Large intestine (tissue), 3 donors: ENCODE measurements around the gene NSUN6. TPM values are rescaled to one million over a fixed set of nuclear protein-coding genes. Genes with fewer than 3 reads are reported as not detected.
A peak's percentile ranks its signal among the peaks of the same experiment; 100 is the strongest.

Experiments used
- DNase-seq, 2 donors: peaks; one replicate each; pipeline versions ENCODE4 v3.0.0 to v3.0.0-alpha.2; 2013
- H3K27ac ChIP-seq: one replicate; pipeline ENCODE4 v1.5.1; 2013; ENCODE audit warnings: low read length
- H3K27me3 ChIP-seq: 2 replicates; pipeline ENCODE4 v1.6.1; 2013; ENCODE audit warnings: low read length; ENCODE audit not compliant: control insufficient read depth, insufficient read depth
- H3K36me3 ChIP-seq: 2 replicates; pipeline ENCODE4 v1.6.1; 2013; ENCODE audit warnings: low read length; ENCODE audit not compliant: control insufficient read depth, insufficient read depth
- H3K4me1 ChIP-seq: one replicate; pipeline ENCODE4 v1.6.1; 2013; ENCODE audit warnings: low read length; ENCODE audit not compliant: control insufficient read depth, insufficient read depth
- H3K4me3 ChIP-seq: one replicate; pipeline ENCODE4 v1.5.1; 2013; ENCODE audit warnings: low read length
- H3K9me3 ChIP-seq: one replicate; pipeline ENCODE4 v1.6.1; 2013; ENCODE audit warnings: mild to moderate bottlenecking, low read depth, low read length, moderate library complexity; ENCODE audit not compliant: control insufficient read depth
- WGBS: methylation state at CpG from one replicate; pipeline ENCODE4 v1.1.5; 2013; ENCODE audit warnings: low lambda C conversion rate; ENCODE audit not compliant: insufficient coverage; 5-methylcytosine and 5-hydroxymethylcytosine counted together
- polyA plus RNA-seq: library from polyadenylated mRNA; unstranded; fragments of 120-200 nt; gene quantifications from one replicate; pipeline ENCODE4 v1.2.1, GENCODE V29; 2013

The NSUN6 gene
- polyA plus RNA-seq, 1 donor: 30.8 TPM

DNA sequence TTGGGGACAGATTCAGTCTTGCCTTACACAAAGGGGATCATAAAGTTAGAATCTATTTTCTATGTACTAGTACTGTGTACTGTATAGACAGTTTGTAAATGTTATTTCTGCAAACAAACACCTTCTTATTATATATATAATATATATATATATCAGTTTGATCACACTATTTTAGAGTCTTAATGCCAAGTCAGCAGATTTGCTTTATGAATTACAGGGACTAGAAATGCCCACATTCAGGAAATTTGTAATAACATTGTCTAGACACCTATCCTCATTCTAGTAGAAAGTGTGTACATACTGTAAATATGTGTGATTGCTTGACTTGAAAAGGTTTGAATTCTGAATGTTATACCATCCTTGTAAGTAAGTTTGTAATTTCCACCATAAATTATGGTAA lies 111.2 kb downstream of the NSUN6 start:
- H3K4me3 ChIP-seq: no peak overlapping the region
- H3K9me3 ChIP-seq: no peaks in the 10 kb centered on the region
- H3K27ac ChIP-seq: no peak overlapping the region
- peaks cover 37% of the 10 kb centered on the region for H3K36me3 ChIP-seq
- H3K27me3 ChIP-seq: no peaks in the 10 kb centered on the region
- H3K4me1 ChIP-seq: no peaks in the 10 kb centered on the region
- no peak for DNase-seq

GRCh38 chr10:18539335-18539734 lies 112.1 kb downstream of the NSUN6 start:
- 97% methylated on average over 11 of the region's 22 CpGs for WGBS
- H3K27me3 ChIP-seq: no peaks in the 10 kb centered on the region
- no peak overlapping the region for H3K4me3 ChIP-seq
- H3K9me3 ChIP-seq: no peaks in the 10 kb centered on the region
- peaks cover 33% of the 10 kb centered on the region for H3K36me3 ChIP-seq
- DNase-seq: no peak
- no peaks in the 10 kb centered on the region for H3K4me1 ChIP-seq
- no peak overlapping the region for H3K27ac ChIP-seq

- no CpG with 5 or more reads among the region's 5 CpGs for WGBS
- peaks cover 30% of the 10 kb centered on the region for H3K36me3 ChIP-seq
- no peaks in the 10 kb centered on the region for H3K27me3 ChIP-seq
- no peak overlapping the region for H3K4me3 ChIP-seq
- H3K9me3 ChIP-seq: peaks cover 2% of the 10 kb centered on the region
- H3K27ac ChIP-seq: no peak overlapping the region
- H3K4me1 ChIP-seq: no peaks in the 10 kb centered on the region
- no peak for DNase-seq
These were observed 117.5 kb downstream of the NSUN6 start for GRCh38 chr10:18533896-18534295.

GRCh38 chr10:18532881-18533535 lies 118.4 kb downstream of the NSUN6 start:
- no CpG with 5 or more reads among the region's 7 CpGs for WGBS

GRCh38 chr10:18528292-18528691 lies 123.1 kb downstream of the NSUN6 start:
- whole genome bisulfite sequencing: no CpG with 5 or more reads among the region's 3 CpGs
- Histone ChIP-seq H3K4me1 (no peaks in the 10 kb centered on the region), H3K27me3 (no peaks in the 10 kb centered on the region), H3K27ac (no peak overlapping the region), H3K36me3 (peaks cover 15% of the 10 kb centered on the region), H3K9me3 (peaks cover 2% of the 10 kb centered on the region), H3K4me3 (no peak overlapping the region)
- DNase-seq: no peak

More at GRCh38 chr10:18532881-18533535, 118.4 kb downstream of the NSUN6 start:
- H3K4me3 ChIP-seq: no peak overlapping the region
- no peaks in the 10 kb centered on the region for H3K4me1 ChIP-seq
- H3K36me3 ChIP-seq: peaks cover 23% of the 10 kb centered on the region
- peaks cover 2% of the 10 kb centered on the region for H3K9me3 ChIP-seq
- DNase-seq: no peak
- H3K27me3 ChIP-seq: no peaks in the 10 kb centered on the region
- H3K27ac ChIP-seq: no peak overlapping the region

DNA sequence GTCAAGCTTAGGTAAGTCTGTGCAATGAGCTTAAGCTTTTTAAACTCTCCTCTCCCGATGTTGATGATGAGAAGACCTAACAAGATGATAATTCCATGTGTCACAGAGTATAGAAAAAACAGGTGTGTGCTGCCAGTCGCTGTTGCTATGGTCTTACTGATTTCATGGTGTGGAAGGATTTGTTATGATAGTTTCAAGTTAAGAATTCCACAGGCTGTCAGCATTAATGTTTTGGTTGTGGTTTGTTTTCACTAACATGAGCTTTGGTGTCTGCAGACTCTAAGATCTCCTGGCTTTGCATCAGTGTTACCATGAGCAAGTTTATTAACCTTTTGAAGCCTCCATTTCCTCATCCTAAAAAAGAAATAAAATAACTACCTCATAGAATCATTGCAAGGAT lies 123.7 kb downstream of the NSUN6 start:
- no peak overlapping the region for H3K4me3 ChIP-seq
- H3K36me3 ChIP-seq: peaks cover 15% of the 10 kb centered on the region
- peaks cover 2% of the 10 kb centered on the region for H3K9me3 ChIP-seq
- no peaks in the 10 kb centered on the region for H3K4me1 ChIP-seq
- H3K27me3 ChIP-seq: no peaks in the 10 kb centered on the region
- DNase-seq: no peak
- H3K27ac ChIP-seq: no peak overlapping the region
- WGBS: 88% methylated on average over 1 of the region's 2 CpGs

DNA sequence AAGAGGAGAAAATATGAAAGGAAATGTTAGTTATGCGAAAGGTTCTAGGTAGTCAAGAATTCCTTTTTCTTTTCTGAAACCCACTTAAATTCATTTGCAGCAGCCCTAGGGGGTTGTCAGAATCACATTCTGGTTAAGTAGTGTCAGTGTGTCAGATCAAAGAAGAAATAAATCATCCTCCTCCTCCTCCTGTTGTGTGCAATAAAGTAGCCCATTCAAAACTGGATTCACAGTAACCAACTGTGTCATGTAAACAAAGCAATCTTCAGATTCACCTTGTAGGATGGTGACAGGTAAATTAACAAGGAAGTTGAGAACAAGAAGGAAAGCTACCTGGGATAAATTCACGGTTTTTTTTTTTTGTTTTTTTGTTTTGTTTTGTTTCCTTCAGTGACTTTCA lies 127.5 kb downstream of the NSUN6 start:
- no peaks in the 10 kb centered on the region for H3K9me3 ChIP-seq
- H3K27ac ChIP-seq: no peak overlapping the region
- 79% methylated on average over 2 of the region's 2 CpGs for WGBS
- H3K36me3 ChIP-seq: peaks cover 18% of the 10 kb centered on the region
- DNase-seq: no peak
- no peak overlapping the region for H3K4me3 ChIP-seq
- H3K27me3 ChIP-seq: no peaks in the 10 kb centered on the region
- no peaks in the 10 kb centered on the region for H3K4me1 ChIP-seq

DNA sequence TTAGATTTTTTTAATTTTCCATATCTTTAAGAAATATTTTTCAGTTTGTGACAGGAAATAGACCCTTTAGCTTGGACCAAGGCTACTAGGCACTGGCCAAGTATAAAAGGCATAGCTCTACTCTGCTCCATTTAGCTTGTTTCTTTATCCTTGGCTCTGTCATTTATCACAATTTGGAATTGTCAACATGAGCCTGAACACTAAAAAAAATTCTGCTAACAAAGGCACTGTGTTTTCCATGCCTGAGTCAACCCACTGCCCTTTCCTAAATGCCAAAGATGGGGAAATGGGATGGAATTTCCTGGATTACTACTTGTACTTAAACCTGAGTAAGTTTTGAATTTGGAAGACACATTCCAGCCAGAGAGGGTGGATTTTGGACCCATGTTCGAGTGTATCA lies 128.4 kb downstream of the NSUN6 start:
- Histone ChIP-seq H3K9me3 (no peaks in the 10 kb centered on the region), H3K4me1 (no peaks in the 10 kb centered on the region), H3K27me3 (no peaks in the 10 kb centered on the region), H3K4me3 (no peak overlapping the region), H3K36me3 (peaks cover 18% of the 10 kb centered on the region), H3K27ac (no peak overlapping the region)
- no CpG with 5 or more reads among the region's 1 CpG for WGBS
- no peak for DNase-seq

DNA sequence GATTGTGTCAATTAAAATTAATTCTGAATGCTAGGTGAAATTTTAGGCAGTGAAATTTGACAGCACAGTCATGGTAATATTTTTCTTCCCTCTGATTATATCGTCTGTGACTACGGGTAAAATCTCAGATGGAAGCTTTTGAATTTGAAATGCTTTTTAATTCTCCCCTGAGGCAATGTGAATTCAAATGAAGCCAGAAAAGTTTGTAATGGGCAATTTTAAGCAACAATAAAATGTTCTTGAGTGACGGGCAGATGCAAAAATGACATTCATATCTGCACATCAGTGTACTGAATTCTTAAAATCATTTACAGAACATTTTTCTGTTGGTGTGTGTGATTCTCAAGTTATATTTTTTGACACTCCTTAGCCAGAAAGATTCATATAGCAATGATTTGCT lies 134.5 kb downstream of the NSUN6 start:
- H3K27me3 ChIP-seq: no peaks in the 10 kb centered on the region
- no peak for DNase-seq
- peaks cover 21% of the 10 kb centered on the region for H3K36me3 ChIP-seq
- H3K9me3 ChIP-seq: no peaks in the 10 kb centered on the region
- H3K4me3 ChIP-seq: no peak overlapping the region
- no peaks in the 10 kb centered on the region for H3K4me1 ChIP-seq
- 100% methylated on average over 2 of the region's 3 CpGs for WGBS
- H3K27ac ChIP-seq: no peak overlapping the region

DNA sequence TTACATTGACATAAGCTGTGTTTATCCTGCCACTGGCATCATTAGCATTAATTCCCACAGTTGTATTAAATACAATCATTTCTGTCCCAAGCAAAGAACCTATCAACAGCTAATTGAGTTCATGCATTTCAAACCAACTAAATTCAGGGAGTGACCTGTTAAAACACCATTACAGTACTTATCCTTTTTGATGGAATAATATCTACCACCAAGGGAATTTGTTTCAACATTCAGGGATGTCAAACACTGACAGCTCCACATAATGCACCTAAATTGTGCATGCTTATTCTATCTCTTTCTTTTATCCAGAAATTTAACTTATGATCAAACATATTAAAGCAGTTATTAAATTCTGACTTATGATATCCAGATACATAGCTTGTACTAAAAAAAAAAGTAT lies 136.8 kb downstream of the NSUN6 start:
- H3K27ac ChIP-seq: no peak overlapping the region
- H3K36me3 ChIP-seq: peaks cover 12% of the 10 kb centered on the region
- no peak overlapping the region for H3K4me3 ChIP-seq
- H3K27me3 ChIP-seq: no peaks in the 10 kb centered on the region
- no peaks in the 10 kb centered on the region for H3K4me1 ChIP-seq
- no peaks in the 10 kb centered on the region for H3K9me3 ChIP-seq
- no peak for DNase-seq

- no peak overlapping the region for H3K4me3 ChIP-seq
- no peaks in the 10 kb centered on the region for H3K9me3 ChIP-seq
- H3K27ac ChIP-seq: no peak overlapping the region
- WGBS: no CpG with 5 or more reads among the region's 4 CpGs
- peak; percentile 47 to 81 for DNase-seq
- H3K36me3 ChIP-seq: peaks cover 10% of the 10 kb centered on the region
- H3K4me1 ChIP-seq: no peaks in the 10 kb centered on the region
- no peaks in the 10 kb centered on the region for H3K27me3 ChIP-seq
These were observed 142.8 kb downstream of the NSUN6 start for GRCh38 chr10:18508587-18508986.
